HG02981 (cell line): Measurements from ENCODE around the gene OSBPL10.
"Not testable (repeated sequence)": the region's sequence is repeated elsewhere in the genome, so short reads cannot be mapped to it uniquely, and the experiment has no call there.

Experiments
- ATAC-seq: cut with Tn5 transposase; IDR thresholded peaks from one replicate; pipeline ENCODE4 v1.9.1; 2021; ENCODE audit warnings: mild to moderate bottlenecking, moderate library complexity; ENCODE audit not compliant: unreplicated experiment

OSBPL10 gene

DNA sequence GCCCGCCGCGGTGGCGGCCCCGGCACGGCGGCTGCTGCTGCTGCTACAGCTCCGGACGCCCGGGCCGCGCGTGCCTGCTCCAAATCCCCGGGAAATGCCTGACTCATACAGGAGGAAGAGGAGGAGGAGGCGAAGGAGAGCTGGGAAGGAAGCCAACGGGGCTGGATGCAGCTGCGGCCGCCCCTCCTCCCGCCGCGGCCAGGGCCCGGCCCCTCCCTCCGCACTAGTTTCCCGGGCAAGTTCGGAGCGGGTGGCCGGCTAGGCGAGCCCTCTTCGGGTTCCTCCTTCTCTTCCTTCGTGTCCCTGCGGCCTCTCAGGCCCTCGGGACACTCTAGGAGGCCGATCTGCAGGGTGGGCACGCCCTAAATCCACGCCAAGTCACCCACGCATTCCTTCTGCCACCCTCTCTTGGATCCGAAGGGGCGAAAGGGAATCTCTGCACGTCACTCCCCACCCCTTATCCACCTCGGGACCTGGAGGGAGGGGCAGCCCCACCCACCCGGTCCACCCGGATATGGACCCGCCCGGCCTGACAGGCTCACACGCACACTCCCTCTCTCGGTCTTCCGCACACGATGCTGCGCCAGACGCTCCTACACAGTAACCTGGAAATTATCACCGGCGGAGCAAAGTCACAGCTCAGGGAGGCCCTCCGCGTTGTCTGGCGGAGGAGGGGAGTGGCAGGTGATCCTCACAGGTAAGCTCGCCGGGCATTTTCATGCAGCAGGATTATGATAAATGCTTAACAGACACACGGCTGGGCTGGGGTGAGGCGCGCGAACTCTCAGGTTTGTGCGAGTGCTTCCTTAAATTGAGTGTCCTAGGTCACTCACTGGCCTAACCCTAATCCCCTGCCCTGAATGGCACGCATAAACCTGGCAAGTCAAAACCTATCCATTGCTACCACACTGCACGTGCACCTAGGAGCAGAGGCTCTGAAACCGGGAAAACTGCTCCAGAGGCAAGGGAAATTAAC lies at the start of gene OSBPL10, which contains the start of gene ZNF860:
TSS of gene OSBPL10 (minus strand) at position 57 of the 976 bp plus-strand sequence. CDS start 83 bp downstream, outside the sequence.
TSS of gene ZNF860 (plus strand) at position 545 of the 976 bp plus-strand sequence. CDS start 7,330 bp downstream, outside the sequence.
- ATAC-seq: no peak

DNA sequence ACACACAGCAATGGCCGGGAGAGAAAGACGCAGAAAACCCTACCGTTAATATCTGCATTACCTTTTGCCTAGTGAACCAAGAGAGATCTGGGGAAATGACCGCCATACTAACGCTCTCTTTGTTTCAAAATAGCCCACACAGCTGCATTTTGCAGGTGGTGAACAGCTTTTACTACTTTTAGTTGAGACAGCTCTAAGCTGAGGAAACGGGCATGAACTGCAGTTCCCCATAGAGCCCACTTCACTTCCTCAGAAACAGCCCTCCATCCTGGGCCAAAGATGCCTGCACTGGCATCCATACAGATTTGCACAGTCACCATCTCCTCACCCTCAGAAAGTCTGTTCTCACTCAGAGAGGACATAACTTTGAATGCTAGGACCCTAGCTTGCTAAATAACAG lies 45.5 kb upstream of the OSBPL10 start:
- ATAC-seq: no peak

DNA sequence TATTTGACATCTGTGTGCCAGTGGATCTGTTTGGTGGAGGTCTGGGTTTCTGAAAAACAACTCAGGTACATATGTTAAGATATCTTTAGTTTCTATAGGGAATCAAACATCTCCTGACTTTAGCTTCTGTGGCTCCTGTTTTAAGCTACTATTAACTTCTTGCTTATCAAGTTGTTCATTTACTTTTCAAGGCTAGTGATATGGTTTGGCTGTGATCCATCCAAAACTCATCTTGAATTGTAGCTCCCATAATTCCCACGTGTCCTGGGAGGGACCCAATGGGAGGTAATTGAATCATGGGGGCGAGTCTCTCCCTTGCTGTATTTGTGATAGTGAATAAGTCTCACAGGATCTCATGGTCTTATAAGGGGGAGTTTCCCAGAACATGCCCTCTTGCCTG lies 41.9 kb upstream of the OSBPL10 start:
- no peak for ATAC-seq

DNA sequence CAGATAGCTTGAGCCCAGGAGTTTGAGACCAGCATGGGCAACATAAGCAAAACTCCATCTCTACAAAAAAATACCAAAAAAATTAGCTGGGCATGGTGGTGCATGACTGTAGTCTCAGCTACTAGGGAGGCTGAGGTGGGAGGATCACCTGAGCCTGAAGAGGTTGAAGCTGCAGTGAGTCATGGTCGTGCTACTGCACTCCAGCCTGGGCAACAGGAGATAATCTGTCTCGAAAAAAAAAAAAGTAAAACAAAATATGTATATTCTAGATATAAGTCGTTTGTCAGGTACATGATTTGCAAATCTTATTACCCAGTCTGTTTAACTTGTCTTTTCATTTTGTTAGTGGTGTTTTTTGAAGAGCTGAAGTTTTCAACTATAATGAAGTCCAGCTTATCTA lies 40.7 kb upstream of the OSBPL10 start:
- ATAC-seq: no peak

- no peak for ATAC-seq
Observed at GRCh38 chr3:32021155-32021554, 40.1 kb upstream of the OSBPL10 start.

- ATAC-seq: no peak
Observed at GRCh38 chr3:32018757-32019564, 37.9 kb upstream of the OSBPL10 start.

- no peak for ATAC-seq
Observed at GRCh38 chr3:32017286-32017685, 36.2 kb upstream of the OSBPL10 start.

DNA sequence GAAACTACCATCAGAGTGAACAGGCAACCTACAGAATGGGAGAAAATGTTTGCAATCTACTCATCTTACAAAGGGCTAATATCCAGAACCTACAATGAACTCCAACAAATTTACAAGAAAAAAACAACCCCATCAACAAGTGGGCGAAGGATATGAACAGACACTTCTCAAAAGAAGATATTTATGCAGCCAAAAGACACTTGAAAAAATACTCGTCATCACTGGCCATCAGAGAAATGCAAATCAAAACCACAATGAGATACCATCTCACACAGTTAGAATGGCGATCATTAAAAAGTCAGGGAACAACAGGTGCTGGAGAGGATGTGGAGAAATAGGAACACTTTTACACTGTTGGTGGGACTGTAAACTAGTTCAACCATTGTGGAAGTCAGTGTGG lies 34.6 kb upstream of the OSBPL10 start:
- ATAC-seq: not testable (repeated sequence)

DNA sequence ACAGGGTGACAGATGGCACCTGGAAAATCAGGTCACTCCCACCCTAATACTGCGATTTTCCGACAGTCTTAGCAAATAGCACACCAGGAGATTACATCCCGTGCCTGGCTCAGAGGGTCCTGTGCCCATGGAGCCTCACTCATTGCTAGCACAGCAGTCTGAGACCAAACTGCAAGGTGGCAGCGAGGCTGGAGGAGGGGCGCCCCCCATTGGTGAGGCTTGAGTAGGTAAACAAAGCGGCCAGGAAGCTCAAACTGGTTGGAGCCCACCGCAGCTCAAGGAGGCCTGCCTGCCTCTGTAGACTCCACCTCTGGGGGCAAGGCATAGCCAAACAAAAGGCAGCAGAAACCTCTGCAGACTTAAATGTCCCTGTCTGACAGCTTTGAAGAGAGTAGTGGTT lies 29.6 kb upstream of the OSBPL10 start:
- ATAC-seq: not testable (repeated sequence)

DNA sequence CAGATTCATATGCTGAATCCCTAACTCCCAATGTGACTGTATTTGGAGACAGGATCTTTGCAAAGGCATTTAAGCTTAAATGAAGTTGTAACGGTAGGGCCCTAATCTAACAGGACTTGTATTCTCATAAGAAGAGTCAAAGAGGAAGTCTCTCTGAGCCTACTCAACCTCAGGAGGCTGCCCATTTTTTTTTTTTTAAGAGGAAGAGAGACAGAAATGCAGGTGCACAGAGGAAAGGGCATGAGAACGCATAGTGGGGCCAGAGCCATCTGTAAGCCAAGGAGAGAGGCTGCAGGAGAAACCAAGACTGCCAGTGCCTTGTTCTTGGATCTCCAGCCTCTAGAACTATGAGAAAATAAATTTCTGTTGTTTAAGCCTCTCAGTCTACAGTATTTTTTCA lies 28.9 kb upstream of the OSBPL10 start:
- ATAC-seq: no peak

- no peak for ATAC-seq
Observed at GRCh38 chr3:32009101-32009500, 28.0 kb upstream of the OSBPL10 start.

GRCh38 chr3:32004113-32004765 lies 23.2 kb upstream of the OSBPL10 start:
- ATAC-seq: no peak

DNA sequence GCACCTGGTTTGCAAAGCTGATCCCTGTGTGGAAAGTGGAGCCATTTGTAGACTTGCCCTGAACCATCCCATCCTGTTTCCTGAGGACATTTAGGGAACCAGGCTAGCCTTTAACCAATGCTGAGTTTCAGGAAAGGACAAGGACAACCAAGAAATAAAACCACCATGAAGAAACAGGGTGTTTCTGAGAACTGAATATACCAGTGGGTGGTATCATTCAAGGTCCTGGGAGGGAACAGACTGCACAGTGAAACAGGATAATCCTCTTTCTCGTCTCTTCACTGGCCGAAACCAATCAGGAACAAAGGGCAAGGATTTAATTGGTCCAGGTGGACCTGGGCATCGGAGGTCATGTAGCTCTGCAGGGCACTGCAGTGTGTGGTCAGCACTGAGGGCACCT lies 22.3 kb upstream of the OSBPL10 start:
- no peak for ATAC-seq

DNA sequence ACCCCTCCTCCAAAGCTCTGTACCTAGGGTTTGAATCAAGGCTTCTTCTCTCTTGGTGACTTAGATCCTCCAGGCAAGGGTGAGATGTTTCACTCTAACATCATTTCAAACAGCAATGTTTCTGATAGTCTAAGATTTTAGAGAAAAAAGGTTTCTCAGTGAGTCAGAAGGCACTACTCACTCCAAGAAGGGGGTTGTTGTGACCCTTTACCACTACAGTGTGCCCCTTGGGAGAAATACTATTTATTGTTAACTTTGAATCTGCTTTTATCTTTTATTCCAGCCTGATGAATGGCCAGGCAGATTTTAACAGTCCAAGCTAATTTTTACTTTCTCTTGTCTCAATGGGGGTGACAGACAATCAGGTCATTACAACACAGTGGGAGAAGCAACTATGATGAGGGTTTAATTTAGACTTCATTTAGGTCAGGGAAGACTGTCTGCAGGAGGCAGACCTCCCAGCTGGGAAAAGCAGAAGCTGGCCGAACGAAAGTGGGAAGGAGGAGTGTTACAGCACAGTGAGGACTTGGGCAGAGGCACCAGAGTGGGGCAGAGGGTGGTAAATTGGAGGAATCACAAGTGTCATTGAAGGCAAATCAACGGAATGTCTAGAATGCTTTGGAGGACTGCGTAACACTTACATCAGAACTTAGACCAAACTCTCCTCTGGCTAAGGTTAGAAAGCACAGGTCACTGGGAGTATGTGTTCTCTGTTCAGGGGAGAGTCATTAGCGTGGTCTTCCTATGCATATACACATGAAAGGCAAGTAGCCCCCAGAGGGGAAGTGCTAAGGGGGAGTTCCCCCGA lies 21.7 kb upstream of the OSBPL10 start:
- ATAC-seq: no peak

GRCh38 chr3:32000877-32001276 lies 19.8 kb upstream of the OSBPL10 start:
- ATAC-seq: no peak

DNA sequence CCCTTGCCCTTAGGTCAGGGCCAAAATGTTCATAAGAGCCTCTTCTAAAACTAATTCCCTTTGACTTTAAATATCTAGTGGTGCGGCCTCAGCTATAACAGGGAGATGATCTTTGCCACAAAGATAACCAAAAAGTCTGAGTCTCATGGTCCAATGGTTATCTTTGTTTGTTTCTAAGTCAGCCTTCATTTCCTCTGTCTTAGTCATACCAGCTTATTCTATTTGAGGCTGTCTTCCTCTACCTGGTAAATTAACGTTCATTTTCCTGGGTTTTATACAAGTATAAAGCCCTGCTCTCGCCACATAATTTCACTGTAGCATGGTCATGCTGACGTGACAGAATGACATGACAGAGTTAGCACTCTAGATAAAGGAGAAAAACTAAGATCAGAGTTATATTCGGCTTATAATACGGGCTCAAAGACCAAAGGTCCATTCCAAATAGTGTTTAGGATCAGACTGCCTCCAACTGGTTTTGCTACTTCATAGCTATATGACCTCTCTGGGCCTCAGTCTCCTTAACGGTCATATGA lies 18.9 kb upstream of the OSBPL10 start:
- no peak for ATAC-seq

DNA sequence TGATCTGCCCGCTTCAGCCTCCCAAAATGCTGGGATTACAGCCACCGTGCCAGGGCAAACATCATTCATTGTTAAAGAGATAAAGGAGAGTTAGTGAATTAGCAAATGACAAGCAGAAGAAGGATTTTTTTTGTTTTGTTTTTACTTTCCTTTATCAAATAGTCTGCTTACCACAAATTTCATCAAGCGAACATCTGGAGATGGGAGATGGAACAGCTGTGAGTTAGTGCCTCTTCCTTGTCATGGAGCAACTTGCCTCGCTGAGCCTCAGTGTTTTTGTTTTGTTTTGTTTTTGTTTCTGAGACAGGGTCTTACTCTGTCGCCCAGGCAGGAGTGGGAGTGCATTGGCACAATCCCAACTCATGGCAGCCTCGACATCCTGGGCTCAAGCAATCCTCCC lies 16.4 kb upstream of the OSBPL10 start:
- ATAC-seq: no peak

GRCh38 chr3:31996195-31996594 lies 15.1 kb upstream of the OSBPL10 start:
- ATAC-seq: no peak

GRCh38 chr3:31995026-31995425 lies 14.0 kb upstream of the OSBPL10 start:
- ATAC-seq: not testable (repeated sequence)

- ATAC-seq: no peak
Observed at GRCh38 chr3:31993843-31994242, 12.8 kb upstream of the OSBPL10 start.
